Right lung (tissue), 5 donors: ENCODE results near the gene TUBA3E. TPM values are rescaled to one million over a fixed set of nuclear protein-coding genes. Genes with fewer than 3 reads are reported as not detected.
"Not testable (repeated sequence)": the region's sequence is repeated elsewhere in the genome, so short reads cannot be mapped to it uniquely, and the experiment has no call there.

Source experiments
- DNase-seq, 2 donors: peaks; one replicate each; pipeline ENCODE4 v3.0.0-alpha.2; 2013
- polyA plus RNA-seq, 5 donors: library from polyadenylated mRNA; unstranded; fragments of 120-200 nt; gene quantifications; one replicate each; pipeline versions ENCODE4 v1.2.1 to v1.2.3, GENCODE V29; 2013; ENCODE audit warnings: inconsistent platforms in 1 of 5, low replicate concordance in 1 of 5; ENCODE audit not compliant: insufficient read length in 5 of 5, insufficient read depth in 1 of 5

The TUBA3E gene
- polyA plus RNA-seq, 5 donors = 0.09 to 0.31 (median 0.15) TPM; not detected in 1

DNA sequence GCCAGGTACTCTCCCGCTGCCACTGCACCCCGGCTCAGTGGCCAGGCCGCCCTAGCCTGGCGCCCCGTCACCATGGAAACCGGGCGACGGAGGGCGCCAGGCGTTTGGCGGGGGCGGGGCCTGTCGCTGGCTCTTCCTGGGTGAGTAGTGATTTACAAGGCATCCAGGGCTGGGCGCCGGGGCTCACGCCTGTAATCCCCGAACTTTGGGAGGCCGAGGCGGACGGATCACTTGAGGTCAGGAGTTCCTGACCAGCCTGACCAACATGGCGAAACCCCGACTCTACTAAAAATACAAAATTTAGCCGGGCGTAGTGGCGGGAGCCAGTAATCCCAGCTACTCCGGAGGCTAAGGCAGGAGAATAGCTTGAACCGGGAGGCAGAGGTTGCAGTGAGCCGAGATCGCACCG, 53.2 kb downstream of the TUBA3E start, which contains the start of gene CCDC74B:
TSS of gene CCDC74B (minus strand) at position 107 of the 409 bp plus-strand sequence. CDS start 116 bp downstream, outside the sequence.
- peak; percentile 19 to 25 for DNase-seq

DNA sequence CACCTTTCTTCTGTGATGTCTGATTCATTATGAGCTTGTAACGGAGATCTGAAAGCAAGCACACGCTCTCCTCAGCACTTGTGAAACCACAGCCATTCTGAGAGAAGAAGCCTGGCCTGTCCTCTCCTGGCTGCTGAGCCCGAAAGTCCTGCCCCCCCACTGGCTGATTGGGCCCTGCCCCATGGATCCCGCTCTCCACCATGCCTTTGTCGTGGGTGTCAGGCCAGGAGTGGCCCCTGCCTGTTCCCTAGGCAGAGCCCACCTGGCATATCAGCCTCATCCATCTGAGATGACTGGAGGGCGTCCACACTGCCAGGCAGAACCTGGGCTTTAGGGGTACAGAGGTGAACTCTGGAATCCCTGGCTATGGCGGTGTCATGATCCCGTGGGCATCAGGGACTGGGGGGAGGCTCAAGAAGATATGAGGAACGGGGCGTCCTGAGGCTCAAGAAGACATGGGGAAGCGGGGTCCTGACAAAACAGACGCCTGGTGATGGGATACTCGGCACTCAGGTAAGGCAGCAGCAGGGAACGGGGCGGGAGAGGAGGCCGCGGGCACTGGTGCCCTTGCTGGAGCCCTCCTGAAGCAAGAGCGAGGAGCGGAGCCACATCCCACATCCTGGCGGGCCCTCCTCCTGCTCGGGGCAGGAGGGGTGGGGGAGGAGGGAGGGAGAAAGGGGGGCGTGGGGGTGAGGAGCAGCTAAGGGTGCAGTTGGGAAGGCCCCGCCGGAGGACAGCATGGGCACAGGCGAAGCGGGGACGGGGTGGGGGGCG, 54.8 kb downstream of the TUBA3E start:
- not testable (repeated sequence) for DNase-seq

DNA sequence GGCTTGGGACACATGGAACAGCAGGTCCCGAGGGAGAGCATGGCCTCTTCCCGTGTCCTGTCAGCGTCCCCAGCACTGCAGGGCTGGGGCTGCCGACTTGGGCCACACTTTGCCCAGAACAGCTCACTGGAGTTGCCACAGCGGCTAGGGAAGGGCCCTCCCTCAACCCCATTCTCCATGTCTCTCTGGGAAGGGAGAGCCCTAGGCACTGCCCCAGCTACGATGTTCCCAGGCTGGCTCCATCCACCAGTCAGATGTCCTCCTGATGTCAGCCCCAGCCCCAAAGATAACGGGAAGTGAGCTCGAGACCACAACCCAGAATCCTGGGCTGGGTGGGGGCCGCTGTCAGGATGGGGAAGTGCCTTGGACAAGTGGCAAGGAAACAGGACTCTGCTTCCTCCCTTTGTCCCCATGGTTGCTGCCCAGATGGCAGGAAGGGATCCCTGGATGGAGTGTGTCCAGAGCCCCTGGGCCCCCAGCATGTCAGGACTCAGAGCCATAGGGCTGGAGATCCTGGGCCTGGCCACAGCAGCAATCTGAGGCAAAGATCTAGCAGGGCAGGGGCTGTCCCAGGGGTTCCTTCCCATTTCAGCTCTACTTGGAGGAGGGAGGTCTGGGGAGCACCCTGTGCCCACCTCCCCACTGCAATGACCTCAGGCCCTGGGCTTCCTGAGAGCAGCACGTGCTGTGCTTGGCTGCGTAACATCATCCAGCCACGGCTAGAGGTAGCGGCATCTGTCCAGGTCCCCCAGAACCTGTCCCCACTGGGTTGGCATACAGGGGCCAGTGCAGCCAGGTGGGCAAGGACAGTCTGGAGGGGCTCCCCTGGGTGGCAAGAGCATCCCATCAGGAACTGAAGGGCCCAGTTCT, 55.6 kb downstream of the TUBA3E start:
- not testable (repeated sequence) for DNase-seq

Other genes starting within 250 kb of the TUBA3E start
- under 1 TPM in 3 of 5 donors, not detected in 2; 0.51 to 0.74 (median 0.62) TPM for gene RAB6C, start 218.8 kb downstream of the TUBA3E start, polyA plus RNA-seq
- under 1 TPM in 2 of 5 donors, not detected in 3; 0.12 to 0.18 TPM for gene POTEF, start 69.2 kb downstream of the TUBA3E start, polyA plus RNA-seq
- gene CCDC74B, start 53.3 kb downstream of the TUBA3E start, polyA plus RNA-seq = 1 to 10 TPM; 3.6 to 5.5 (median 4.7) TPM
- 10 to 100 TPM; 59.3 to 76.0 (median 64.7) TPM for gene SMPD4, start 16.8 kb downstream of the TUBA3E start, polyA plus RNA-seq
- 100 to 1,000 TPM in 3 of 5 donors, 10 to 100 TPM in 2; 69.0 to 209 (median 103) TPM for gene MZT2B, start 16.2 kb downstream of the TUBA3E start, polyA plus RNA-seq
- gene IMP4, start 144.5 kb upstream of the TUBA3E start, polyA plus RNA-seq = 10 to 100 TPM; 27.5 to 43.3 (median 32.6) TPM
- 10 to 100 TPM; 32.0 to 41.0 (median 37.2) TPM for gene PTPN18, start 157.6 kb upstream of the TUBA3E start, polyA plus RNA-seq